ENCODE measurements around the gene R3HDM1. TPM values are rescaled to one million over a fixed set of nuclear protein-coding genes. Genes with fewer than 3 reads are reported as not detected.

The R3HDM1 gene
- total and polyA plus RNA-seq, 2 donors (not counting 1 experiment from before 2014, with no cell fraction given), result 23.7 to 57.8 TPM

DNA sequence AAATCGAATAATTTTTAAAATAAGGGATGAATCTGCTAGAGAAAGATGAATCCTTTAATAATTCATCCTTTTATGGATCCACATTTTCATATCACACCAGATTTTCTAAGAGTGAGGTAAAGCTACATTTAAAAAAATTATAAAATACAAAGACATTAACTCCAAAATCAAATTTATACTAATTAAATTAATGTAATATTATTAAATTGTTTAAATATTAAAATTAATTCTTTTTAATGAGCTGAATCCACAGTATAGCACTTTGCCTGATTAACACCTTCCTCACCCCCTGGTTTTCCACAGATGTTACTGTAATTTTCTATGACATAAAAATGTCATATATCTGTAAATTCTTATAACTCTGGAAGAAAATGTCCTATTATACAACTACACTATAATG, 26.5 kb upstream of the R3HDM1 start:
- POLR2A ChIA-PET, result no interaction called here
- Histone ChIP-seq H3K4me3 (ENCODE audit: control extremely low read depth in 1 of 5, extremely low read depth in 1 of 5, insufficient read depth in 1 of 5, low read depth in 2 of 5, low read length in 4 of 5) (no peak overlapping the region), H4K20me1 (ENCODE audit: control insufficient read depth, insufficient read depth, low read length, poor library complexity, severe bottlenecking) (no peaks in the 10 kb centered on the region), H3K4me2 (replicated peaks; ENCODE audit: low read depth, low read length, poor library complexity, severe bottlenecking) (no peak overlapping the region), H3K9ac (ENCODE audit: low read length) (no peak overlapping the region), H3K27me3 (replicated peaks in 1 of 4; ENCODE audit: control extremely low read depth in 1 of 4, control insufficient read depth in 3 of 4, insufficient read depth in 4 of 4, low read length in 3 of 4) (no peaks in the 10 kb centered on the region), H3K79me2 (ENCODE audit: control insufficient read depth, insufficient read depth, low read length) (no peaks in the 10 kb centered on the region), H3K36me3 (replicated peaks in 1 of 2; ENCODE audit: control extremely low read depth in 1 of 2, control insufficient read depth in 1 of 2, extremely low read depth in 1 of 2, insufficient read depth in 2 of 2, low read length in 1 of 2) (peaks cover 0 to 2% of the 10 kb centered on the region in 2 experiments), H2AFZ (ENCODE audit: insufficient read depth, low read depth, low read length, poor library complexity, severe bottlenecking) (no peak overlapping the region), H3K27ac (ENCODE audit: low read length in 2 of 2) (no peak overlapping the region), H3K9me3 (ENCODE audit: control extremely low read depth in 1 of 3, control insufficient read depth in 2 of 3, insufficient read depth in 1 of 3, low read length in 2 of 3) (peaks cover 0 to 2% (median 2%) of the 10 kb centered on the region in 3 donors), H3K4me1 (ENCODE audit: control insufficient read depth in 2 of 2, insufficient read depth in 2 of 2, low read length in 2 of 2) (no peaks in the 10 kb centered on the region)
- DNase-seq, result no peak
- no CpG with 5 or more reads among the region's 1 CpG for whole genome bisulfite sequencing (ENCODE audit: insufficient coverage)
- TF ChIP-seq, protein P1, sequence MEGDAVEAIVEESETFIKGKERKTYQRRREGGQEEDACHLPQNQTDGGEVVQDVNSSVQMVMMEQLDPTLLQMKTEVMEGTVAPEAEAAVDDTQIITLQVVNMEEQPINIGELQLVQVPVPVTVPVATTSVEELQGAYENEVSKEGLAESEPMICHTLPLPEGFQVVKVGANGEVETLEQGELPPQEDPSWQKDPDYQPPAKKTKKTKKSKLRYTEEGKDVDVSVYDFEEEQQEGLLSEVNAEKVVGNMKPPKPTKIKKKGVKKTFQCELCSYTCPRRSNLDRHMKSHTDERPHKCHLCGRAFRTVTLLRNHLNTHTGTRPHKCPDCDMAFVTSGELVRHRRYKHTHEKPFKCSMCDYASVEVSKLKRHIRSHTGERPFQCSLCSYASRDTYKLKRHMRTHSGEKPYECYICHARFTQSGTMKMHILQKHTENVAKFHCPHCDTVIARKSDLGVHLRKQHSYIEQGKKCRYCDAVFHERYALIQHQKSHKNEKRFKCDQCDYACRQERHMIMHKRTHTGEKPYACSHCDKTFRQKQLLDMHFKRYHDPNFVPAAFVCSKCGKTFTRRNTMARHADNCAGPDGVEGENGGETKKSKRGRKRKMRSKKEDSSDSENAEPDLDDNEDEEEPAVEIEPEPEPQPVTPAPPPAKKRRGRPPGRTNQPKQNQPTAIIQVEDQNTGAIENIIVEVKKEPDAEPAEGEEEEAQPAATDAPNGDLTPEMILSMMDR (IDR thresholded peaks at IDR 0.05), result no peak
- TF ChIP-seq EZH2 (IDR thresholded peaks at IDR 0.05; ENCODE audit: borderline replicate concordance, insufficient read depth, low read depth, low read length, poor library complexity, severe bottlenecking), result no peak
- no peaks in the 10 kb centered on the region for H3K27me3 Mint-ChIP-seq
- intact Hi-C loops (cut with micrococcal nuclease), result no loop called here
- peaks cover 3% of the 10 kb centered on the region for H3K9me3 Mint-ChIP-seq (ENCODE audit: insufficient read depth)
- CTCF ChIA-PET, result no interaction called here
- no peak overlapping the region for H3K4me3 Mint-ChIP-seq
- ATAC-seq (ENCODE audit: low read depth), result no peak
- no peak overlapping the region for H3K27ac Mint-ChIP-seq
- H3K4me1 Mint-ChIP-seq, result no peaks in the 10 kb centered on the region

DNA sequence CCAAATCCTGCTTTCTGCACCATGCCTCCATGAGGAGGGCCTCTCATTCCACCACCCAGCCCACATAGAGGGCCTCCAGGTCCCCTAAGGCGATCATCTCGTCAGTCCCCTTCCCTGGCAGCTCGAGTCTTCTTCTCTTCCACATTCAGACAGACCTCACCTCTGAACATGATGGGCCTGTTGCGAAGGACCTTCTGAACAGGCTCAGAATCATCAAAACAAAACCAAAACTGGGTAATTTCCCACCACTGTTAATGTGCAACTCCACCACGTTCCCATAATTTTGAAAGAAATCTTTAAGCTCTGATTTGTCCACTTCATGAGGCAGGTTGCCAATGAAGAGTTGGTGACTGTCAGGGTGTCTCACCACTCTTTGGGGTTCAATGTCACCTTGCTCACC, 20.7 kb upstream of the R3HDM1 start:
- Histone ChIP-seq H3K4me3 (ENCODE audit: control extremely low read depth in 1 of 5, extremely low read depth in 1 of 5, insufficient read depth in 1 of 5, low read depth in 2 of 5, low read length in 4 of 5) (no peak overlapping the region), H3K9me3 (ENCODE audit: control extremely low read depth in 1 of 3, control insufficient read depth in 2 of 3, insufficient read depth in 1 of 3, low read length in 2 of 3) (peaks cover 0 to 3% (median 0%) of the 10 kb centered on the region in 3 donors), H3K36me3 (replicated peaks in 1 of 2; ENCODE audit: control extremely low read depth in 1 of 2, control insufficient read depth in 1 of 2, extremely low read depth in 1 of 2, insufficient read depth in 2 of 2, low read length in 1 of 2) (no peaks in the 10 kb centered on the region), H3K27ac (ENCODE audit: low read length in 2 of 2) (no peak overlapping the region), H3K4me2 (replicated peaks; ENCODE audit: low read depth, low read length, poor library complexity, severe bottlenecking) (no peak overlapping the region), H3K27me3 (replicated peaks in 1 of 4; ENCODE audit: control extremely low read depth in 1 of 4, control insufficient read depth in 3 of 4, insufficient read depth in 4 of 4, low read length in 3 of 4) (no peaks in the 10 kb centered on the region), H3K79me2 (ENCODE audit: control insufficient read depth, insufficient read depth, low read length) (no peaks in the 10 kb centered on the region), H3K4me1 (ENCODE audit: control insufficient read depth in 2 of 2, insufficient read depth in 2 of 2, low read length in 2 of 2) (no peaks in the 10 kb centered on the region), H2AFZ (ENCODE audit: insufficient read depth, low read depth, low read length, poor library complexity, severe bottlenecking) (no peak overlapping the region), H4K20me1 (ENCODE audit: control insufficient read depth, insufficient read depth, low read length, poor library complexity, severe bottlenecking) (no peaks in the 10 kb centered on the region), H3K9ac (ENCODE audit: low read length) (no peak overlapping the region)
- DNase-seq (no peak), ATAC-seq (ENCODE audit: low read depth) (no peak)
- H3K27ac Mint-ChIP-seq, result no peak overlapping the region
- no peaks in the 10 kb centered on the region for H3K27me3 Mint-ChIP-seq
- H3K9me3 Mint-ChIP-seq (ENCODE audit: insufficient read depth), result peaks cover 5% of the 10 kb centered on the region
- ChIA-PET CTCF (no interaction called here), POLR2A (no interaction called here)
- intact Hi-C loops (cut with micrococcal nuclease), result no loop called here
- H3K4me3 Mint-ChIP-seq, result no peak overlapping the region
- 96% methylated on average over 3 of the region's 5 CpGs for WGBS (ENCODE audit: insufficient coverage)
- TF ChIP-seq EZH2 (IDR thresholded peaks at IDR 0.05; ENCODE audit: borderline replicate concordance, insufficient read depth, low read depth, low read length, poor library complexity, severe bottlenecking), result no peak
- TF ChIP-seq, protein P1 (IDR thresholded peaks at IDR 0.05), result no peak
- no peaks in the 10 kb centered on the region for H3K4me1 Mint-ChIP-seq

All from B cell (primary cell).